ENCODE measurements around the gene SMIM10L1.

SMIM10L1 gene

DNA sequence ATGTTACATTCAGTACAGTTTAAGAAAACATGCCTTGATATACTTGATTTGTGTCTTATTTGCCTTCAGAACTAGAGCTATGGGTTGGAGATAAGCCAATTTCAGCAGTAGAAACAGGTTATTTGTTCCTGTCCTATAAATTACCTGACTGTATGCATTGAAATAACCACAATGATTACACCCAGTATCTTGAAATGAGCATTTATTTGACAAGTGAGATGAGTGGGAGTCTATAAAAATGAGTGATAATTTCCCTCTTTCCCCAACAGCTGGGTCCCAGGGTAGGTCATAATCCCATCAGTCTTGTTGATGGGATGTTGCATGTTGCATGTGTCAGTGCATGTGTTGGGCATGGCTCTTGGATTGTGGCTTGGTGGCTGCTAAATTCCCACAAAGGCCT lies 12.0 kb downstream of the SMIM10L1 start:
- DNase-seq (ENCODE audit: low spot score) (no peak), FAIRE-seq (peak; percentile 53)

DNA sequence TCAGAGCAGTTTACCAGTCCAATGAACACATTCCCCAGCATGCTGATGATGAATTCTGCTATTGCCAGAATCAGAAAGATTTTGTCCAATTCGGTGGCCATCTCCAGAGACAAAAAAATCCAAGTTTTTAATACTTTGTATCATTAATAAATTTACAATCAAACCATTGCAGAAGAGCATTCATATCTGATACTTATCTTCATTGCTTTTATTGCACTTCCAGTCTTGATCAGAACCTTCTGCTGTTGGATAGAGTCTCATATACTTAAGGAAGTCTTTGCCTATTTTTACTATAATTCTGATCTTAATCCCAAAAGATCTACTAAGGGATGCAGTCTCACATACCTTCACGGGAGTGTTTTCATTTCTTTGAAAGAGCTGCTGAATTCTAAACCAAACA lies 15.8 kb downstream of the SMIM10L1 start, which contains the start of gene TAS2R42:
Gene TAS2R42 (minus strand): TSS at position 101 of the 400 bp plus-strand sequence. CDS start 0 bp downstream, at position 101.
- FAIRE-seq (no peak), DNase-seq (ENCODE audit: low spot score) (no peak)

DNA sequence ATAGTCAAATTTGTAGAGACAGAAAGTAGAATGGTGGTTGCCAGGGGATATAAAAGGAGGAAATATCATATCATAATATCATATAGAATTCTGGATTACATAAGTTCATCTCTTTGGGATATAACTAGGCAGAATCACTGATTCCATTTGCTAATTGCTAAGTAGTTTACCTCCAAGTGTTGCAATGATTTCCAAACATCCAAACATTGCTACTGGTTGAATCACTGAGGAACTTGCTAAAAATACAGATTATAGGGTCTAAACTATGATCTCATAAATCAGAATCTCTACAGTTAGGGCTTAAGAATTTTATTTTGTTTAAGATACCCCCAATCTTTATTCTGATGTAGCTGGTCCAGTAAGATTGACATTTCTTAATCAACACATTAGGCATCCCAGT lies 31.8 kb downstream of the SMIM10L1 start:
- FAIRE-seq: no peak

DNA sequence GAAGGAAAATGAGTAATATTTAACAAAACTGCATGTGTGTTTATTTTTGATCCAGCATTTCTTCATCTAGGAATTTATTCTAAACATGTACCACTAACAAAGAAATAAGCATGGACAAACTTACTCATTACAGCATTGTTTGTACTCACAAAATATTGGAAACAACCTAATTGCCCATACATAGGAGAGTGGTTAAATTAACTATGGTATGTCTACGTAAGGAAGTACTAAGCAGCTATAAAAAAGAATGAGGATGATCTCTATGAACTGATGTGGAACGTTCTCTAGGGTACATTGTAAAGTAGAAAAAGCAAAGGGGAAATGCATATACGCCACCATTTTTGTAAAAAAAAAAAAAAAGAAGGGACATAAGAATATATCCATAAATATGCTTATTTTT lies 33.2 kb downstream of the SMIM10L1 start:
- FAIRE-seq: peak; percentile 23
- no peak for DNase-seq (ENCODE audit: low spot score)

More for the DNA sequence above, 31.8 kb downstream of the SMIM10L1 start:
- no peak for DNase-seq (ENCODE audit: low spot score)

DNA sequence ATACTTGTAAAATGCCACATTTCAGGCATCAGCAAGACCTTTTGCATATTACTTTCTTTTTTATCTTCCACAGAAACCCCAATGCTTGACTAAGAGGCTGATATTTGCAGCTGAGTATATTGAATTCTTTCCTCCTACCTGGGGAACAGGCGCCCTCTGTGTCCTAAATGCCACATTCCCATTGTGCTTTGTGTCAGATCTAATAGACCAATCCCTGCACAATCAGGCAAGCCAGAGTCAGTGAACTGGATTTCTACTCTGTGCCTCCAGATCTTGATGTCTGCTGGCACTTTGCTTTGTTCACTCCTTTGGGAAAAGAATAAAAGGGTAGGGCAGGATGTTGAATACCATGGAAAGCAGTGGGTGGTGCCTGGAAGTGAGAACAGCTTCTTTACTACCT lies 38.1 kb downstream of the SMIM10L1 start:
- FAIRE-seq (peak; percentile 73), DNase-seq (ENCODE audit: low spot score) (no peak)

Data from urothelium cell line (cell line).